Cardiac muscle cell (in vitro differentiated cells and primary cell): Measurements from ENCODE around the gene TEKT2. TPM values are rescaled to one million over a fixed set of nuclear protein-coding genes. Genes with fewer than 3 reads are reported as not detected.

Source experiments
- DNase-seq, 2 donors: peaks; one replicate each; pipeline versions ENCODE4 v3.0.0 to v3.0.0-alpha.2; 2010 to 2017; ENCODE audit warnings: low read depth in 1 of 2, low spot score in 1 of 2
- H3K27ac ChIP-seq: fragments of 200-600 bp; sonication (generic); 2 replicates; pipeline ENCODE4 v1.5.1; 2016
- H3K27me3 ChIP-seq: fragments of 200-600 bp; sonication (generic); 2 replicates; pipeline ENCODE4 v1.6.0; 2016; ENCODE audit warnings: control low read depth
- H3K36me3 ChIP-seq: fragments of 200-600 bp; sonication (generic); 2 replicates; pipeline ENCODE4 v1.5.1; 2016; ENCODE audit warnings: control low read depth
- H3K4me1 ChIP-seq: fragments of 200-600 bp; sonication (generic); 2 replicates; pipeline ENCODE4 v1.8.1; 2017; ENCODE audit warnings: low read depth, mild to moderate bottlenecking, mixed run types
- H3K4me3 ChIP-seq: fragments of 200-600 bp; sonication (generic); 2 replicates; pipeline ENCODE4 v1.5.1; 2016; ENCODE audit warnings: mild to moderate bottlenecking
- H3K9me3 ChIP-seq: fragments of 200-600 bp; sonication (generic); 2 replicates; pipeline ENCODE4 v1.5.1; 2017; ENCODE audit warnings: low read depth, mild to moderate bottlenecking, control low read depth
- CTCF ChIP-seq: IDR thresholded peaks from 2 replicates; pipeline ENCODE4 v1.5.1; 2012; ENCODE audit warnings: low read depth, mild to moderate bottlenecking, low read length
- polyA plus RNA-seq: library from polyadenylated mRNA; unstranded; fragments of >200 nt; fragmentation: Nextera tagmentation; extraction: Ambion mirVana; gene quantifications from 2 replicates; pipeline ENCODE4 v1.2.1, GENCODE V29; 2016
- total RNA-seq: library from RNA; depleted of rRNA; stranded (reverse); fragments of >200 nt; gene quantifications from 2 replicates; pipeline ENCODE4 v1.2.3, GENCODE V29; 2016

The TEKT2 gene
- total and polyA plus RNA-seq, 2 experiments from 2014 or later = 0.95 to 3.6 TPM

- peaks cover 40% of the 10 kb centered on the region for H3K36me3 ChIP-seq
- no peak for TF ChIP-seq CTCF
These were observed 12.0 kb downstream of the TEKT2 start for GRCh38 chr1:36095760-36096405.

GRCh38 chr1:36096500-36097432, 12.9 kb downstream of the TEKT2 start:
- no peak for TF ChIP-seq CTCF
- no peaks in the 10 kb centered on the region for H3K9me3 ChIP-seq
- H3K27ac ChIP-seq = peak overlapping the region; percentile 28
- H3K4me1 ChIP-seq = no peaks in the 10 kb centered on the region
- no peaks in the 10 kb centered on the region for H3K27me3 ChIP-seq
- peaks cover 36% of the 10 kb centered on the region for H3K36me3 ChIP-seq
- H3K4me3 ChIP-seq = no peak overlapping the region
- peak; percentile 9 to 27 for DNase-seq

More at GRCh38 chr1:36095760-36096405, 12.0 kb downstream of the TEKT2 start:
- no peak overlapping the region for H3K27ac ChIP-seq
- no peaks in the 10 kb centered on the region for H3K4me1 ChIP-seq
- DNase-seq = peak in 1 of 2 donors; percentile 7
- no peaks in the 10 kb centered on the region for H3K27me3 ChIP-seq
- H3K4me3 ChIP-seq = no peak overlapping the region
- no peaks in the 10 kb centered on the region for H3K9me3 ChIP-seq

GRCh38 chr1:36097693-36098585, 14.0 kb downstream of the TEKT2 start:
- no peaks in the 10 kb centered on the region for H3K4me1 ChIP-seq
- peaks cover 26% of the 10 kb centered on the region for H3K36me3 ChIP-seq
- no peak for TF ChIP-seq CTCF
- H3K27ac ChIP-seq = no peak overlapping the region
- H3K9me3 ChIP-seq = no peaks in the 10 kb centered on the region
- no peak for DNase-seq
- H3K4me3 ChIP-seq = no peak overlapping the region
- no peaks in the 10 kb centered on the region for H3K27me3 ChIP-seq

GRCh38 chr1:36098650-36099365, 14.9 kb downstream of the TEKT2 start:
- no peak for DNase-seq
- H3K27me3 ChIP-seq = no peaks in the 10 kb centered on the region
- H3K4me1 ChIP-seq = no peaks in the 10 kb centered on the region
- H3K4me3 ChIP-seq = no peak overlapping the region
- TF ChIP-seq CTCF = no peak
- H3K27ac ChIP-seq = no peak overlapping the region
- no peaks in the 10 kb centered on the region for H3K9me3 ChIP-seq
- peaks cover 17% of the 10 kb centered on the region for H3K36me3 ChIP-seq
